Measurements from ENCODE around the gene BRD2. TPM values are rescaled to one million over a fixed set of nuclear protein-coding genes. Genes with fewer than 3 reads are reported as not detected.

BRD2 gene
- total RNA-seq, 2 donors from 2014 or later = 134 to 169 TPM

- DNase-seq (ENCODE audit: low spot score) = no peak
- Histone ChIP-seq H3K9me3 (no peaks in the 10 kb centered on the region), H3K4me1 (ENCODE audit: control insufficient read depth in 1 of 2, low read depth in 2 of 2) (peaks cover 0 to 19% of the 10 kb centered on the region in 2 donors), H3K27ac (no peak overlapping the region), H3K27me3 (replicated peaks; ENCODE audit: insufficient read depth) (no peaks in the 10 kb centered on the region), H3K36me3 (peaks cover 34% of the 10 kb centered on the region), H3K4me3 (no peak overlapping the region)
- no peak for ATAC-seq (ENCODE audit: insufficient number of reproducible peaks, low FRiP score, low read depth)
- TF ChIP-seq, protein P1, sequence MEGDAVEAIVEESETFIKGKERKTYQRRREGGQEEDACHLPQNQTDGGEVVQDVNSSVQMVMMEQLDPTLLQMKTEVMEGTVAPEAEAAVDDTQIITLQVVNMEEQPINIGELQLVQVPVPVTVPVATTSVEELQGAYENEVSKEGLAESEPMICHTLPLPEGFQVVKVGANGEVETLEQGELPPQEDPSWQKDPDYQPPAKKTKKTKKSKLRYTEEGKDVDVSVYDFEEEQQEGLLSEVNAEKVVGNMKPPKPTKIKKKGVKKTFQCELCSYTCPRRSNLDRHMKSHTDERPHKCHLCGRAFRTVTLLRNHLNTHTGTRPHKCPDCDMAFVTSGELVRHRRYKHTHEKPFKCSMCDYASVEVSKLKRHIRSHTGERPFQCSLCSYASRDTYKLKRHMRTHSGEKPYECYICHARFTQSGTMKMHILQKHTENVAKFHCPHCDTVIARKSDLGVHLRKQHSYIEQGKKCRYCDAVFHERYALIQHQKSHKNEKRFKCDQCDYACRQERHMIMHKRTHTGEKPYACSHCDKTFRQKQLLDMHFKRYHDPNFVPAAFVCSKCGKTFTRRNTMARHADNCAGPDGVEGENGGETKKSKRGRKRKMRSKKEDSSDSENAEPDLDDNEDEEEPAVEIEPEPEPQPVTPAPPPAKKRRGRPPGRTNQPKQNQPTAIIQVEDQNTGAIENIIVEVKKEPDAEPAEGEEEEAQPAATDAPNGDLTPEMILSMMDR (IDR thresholded peaks at IDR 0.05) = no peak
Measured at GRCh38 chr6:32983493-32983848, 15.1 kb downstream of the BRD2 start.

- ATAC-seq (ENCODE audit: insufficient number of reproducible peaks, low FRiP score, low read depth) = no peak
- TF ChIP-seq, protein P1 (IDR thresholded peaks at IDR 0.05) = no peak
- H3K27ac ChIP-seq = no peak overlapping the region
Measured at GRCh38 chr6:32983964-32984621, 15.7 kb downstream of the BRD2 start.

GRCh38 chr6:32984622-32985389, 16.4 kb downstream of the BRD2 start:
- TF ChIP-seq, protein P1 (IDR thresholded peaks at IDR 0.05) = peak; percentile 87
- peak; percentile 63 for ATAC-seq (ENCODE audit: insufficient number of reproducible peaks, low FRiP score, low read depth)
- DNase-seq (ENCODE audit: low spot score) = peak; percentile 78
- Histone ChIP-seq H3K36me3 (peaks cover 23% of the 10 kb centered on the region), H3K9me3 (no peaks in the 10 kb centered on the region), H3K4me1 (ENCODE audit: control insufficient read depth in 1 of 2, low read depth in 2 of 2) (peaks cover 0 to 15% of the 10 kb centered on the region in 2 donors), H3K27ac (no peak overlapping the region), H3K27me3 (replicated peaks; ENCODE audit: insufficient read depth) (no peaks in the 10 kb centered on the region), H3K4me3 (no peak overlapping the region)

More at GRCh38 chr6:32983964-32984621, 15.7 kb downstream of the BRD2 start:
- Histone ChIP-seq H3K9me3 (no peaks in the 10 kb centered on the region), H3K4me1 (ENCODE audit: control insufficient read depth in 1 of 2, low read depth in 2 of 2) (peaks cover 0 to 15% of the 10 kb centered on the region in 2 donors), H3K36me3 (peaks cover 30% of the 10 kb centered on the region), H3K4me3 (no peak overlapping the region), H3K27me3 (replicated peaks; ENCODE audit: insufficient read depth) (no peaks in the 10 kb centered on the region)
- no peak for DNase-seq (ENCODE audit: low spot score)

- Histone ChIP-seq H3K9me3 (no peaks in the 10 kb centered on the region), H3K4me1 (ENCODE audit: control insufficient read depth in 1 of 2, low read depth in 2 of 2) (no peaks in the 10 kb centered on the region), H3K27me3 (replicated peaks; ENCODE audit: insufficient read depth) (no peaks in the 10 kb centered on the region), H3K36me3 (no peaks in the 10 kb centered on the region), H3K27ac (no peak overlapping the region), H3K4me3 (no peak overlapping the region)
- TF ChIP-seq, protein P1 (IDR thresholded peaks at IDR 0.05) = no peak
- DNase-seq (ENCODE audit: low spot score) (no peak), ATAC-seq (ENCODE audit: insufficient number of reproducible peaks, low FRiP score, low read depth) (no peak)
Measured at GRCh38 chr6:32989368-32989767, 21.0 kb downstream of the BRD2 start.

GRCh38 chr6:32991972-32992371, 23.6 kb downstream of the BRD2 start:
- Histone ChIP-seq H3K27ac (no peak overlapping the region), H3K4me3 (no peak overlapping the region), H3K4me1 (ENCODE audit: control insufficient read depth in 1 of 2, low read depth in 2 of 2) (no peaks in the 10 kb centered on the region), H3K9me3 (no peaks in the 10 kb centered on the region), H3K27me3 (replicated peaks; ENCODE audit: insufficient read depth) (no peaks in the 10 kb centered on the region), H3K36me3 (no peaks in the 10 kb centered on the region)
- no peak for DNase-seq (ENCODE audit: low spot score)
- TF ChIP-seq, protein P1 (IDR thresholded peaks at IDR 0.05) = no peak
- no peak for ATAC-seq (ENCODE audit: insufficient number of reproducible peaks, low FRiP score, low read depth)
